Fibroblast of pulmonary artery (primary cell): ENCODE results near the gene GALNT13.

Experiments used
- DNase-seq: peaks from one replicate; pipeline ENCODE4 v3.0.0-alpha.2; 2010; ENCODE audit warnings: low read depth
- H3K4me3 ChIP-seq: replicated peaks from 2 replicates; pipeline ENCODE4 v1.5.1; 2011; ENCODE audit warnings: low read depth, mild to moderate bottlenecking, control low read depth, low read length, moderate library complexity
- CTCF ChIP-seq: IDR thresholded peaks from 2 replicates; pipeline ENCODE4 v1.5.1; 2011; ENCODE audit warnings: mild to moderate bottlenecking, control low read depth, low read length, inconsistent platforms; ENCODE audit errors: missing control alignments

Gene GALNT13

DNA sequence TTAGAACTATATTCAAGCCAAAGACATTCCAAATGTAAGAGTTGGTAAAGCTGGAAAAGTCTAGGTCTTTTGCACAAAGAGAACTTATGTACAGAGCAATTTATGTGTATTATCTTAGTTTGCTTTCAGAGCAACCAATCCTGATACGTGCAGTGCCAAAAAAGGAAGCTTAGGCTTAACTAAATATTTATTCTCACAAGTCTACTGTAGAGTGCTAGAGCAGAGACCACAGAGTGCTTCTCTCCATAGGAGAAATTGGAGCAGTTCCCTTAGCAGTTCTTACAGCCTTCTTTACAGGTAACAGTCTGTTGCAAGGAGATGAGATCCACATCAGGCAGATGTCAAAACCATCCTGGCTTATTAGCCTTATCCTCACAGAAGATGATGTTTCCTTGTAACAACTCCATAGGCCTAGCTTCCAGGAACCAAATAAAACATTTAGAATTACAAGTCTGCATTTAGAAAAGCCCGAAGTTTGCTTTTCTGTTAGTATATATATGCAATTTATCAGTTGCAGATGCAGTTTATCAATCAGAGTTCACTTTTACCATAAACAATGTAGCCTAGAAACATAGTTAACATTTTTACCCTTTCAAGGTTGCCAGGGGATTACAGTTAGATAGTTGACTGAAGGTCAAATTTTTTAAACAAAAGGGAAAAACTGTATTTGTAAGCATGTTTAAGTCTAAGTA, 576.2 kb downstream of the GALNT13 start:
- no peak for DNase-seq
- H3K4me3 ChIP-seq: no peak overlapping the region
- TF ChIP-seq CTCF: no peak

- H3K4me3 ChIP-seq: no peak overlapping the region
- DNase-seq: no peak
- TF ChIP-seq CTCF: no peak
Observed at GRCh38 chr2:154449951-154450658, 578.4 kb downstream of the GALNT13 start.

DNA sequence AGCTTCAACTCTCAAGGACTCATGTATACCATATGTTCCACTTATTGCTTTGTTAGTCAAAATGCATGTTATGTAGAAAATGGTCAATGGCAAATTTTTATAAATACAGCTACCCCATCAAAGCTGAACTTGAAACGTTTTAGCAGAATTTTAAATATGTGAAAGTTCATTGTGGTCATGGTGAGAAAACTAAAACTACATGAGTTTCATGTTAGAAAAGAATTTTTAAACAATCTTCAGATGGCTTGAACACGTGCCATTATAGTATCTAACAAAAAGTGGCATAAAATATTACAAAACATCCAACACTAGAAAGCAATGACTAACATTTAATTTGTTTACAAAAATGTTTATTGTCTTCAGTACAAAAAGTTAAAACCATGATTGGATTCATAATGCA, 580.7 kb downstream of the GALNT13 start:
- H3K4me3 ChIP-seq: no peak overlapping the region
- no peak for DNase-seq
- no peak for TF ChIP-seq CTCF

GRCh38 chr2:154452906-154453493, 581.3 kb downstream of the GALNT13 start:
- no peak overlapping the region for H3K4me3 ChIP-seq
- peak; percentile 41 for TF ChIP-seq CTCF
- peak; percentile 29 for DNase-seq

- peak overlapping the region; percentile 60 for H3K4me3 ChIP-seq
- DNase-seq: peak; percentile 24
- TF ChIP-seq CTCF: no peak
Observed at GRCh38 chr2:154455166-154455565, 583.4 kb downstream of the GALNT13 start.

GRCh38 chr2:154455866-154456265, 584.1 kb downstream of the GALNT13 start:
- DNase-seq: peak; percentile 18
- TF ChIP-seq CTCF: no peak
- H3K4me3 ChIP-seq: peak overlapping the region; percentile 60
